Measurements from ENCODE around the gene MARCHF2.

MARCHF2 gene

GRCh38 chr19:8392017-8392591 is 21.0 kb upstream of the MARCHF2 start:
- H3K4me3 ChIP-seq (ENCODE audit: low read depth, low read length): no peak overlapping the region
- in situ Hi-C loops (cut with HindIII; ENCODE audit: low sequenced_read_pairs): no loop called here
- no peak for DNase-seq (ENCODE audit: low read depth, low spot score)
- TF ChIP-seq CTCF (IDR thresholded peaks at IDR 0.05; ENCODE audit: low read depth, low read length): no peak

GRCh38 chr19:8393192-8393870 is 19.8 kb upstream of the MARCHF2 start:
- no peak overlapping the region for H3K4me3 ChIP-seq (ENCODE audit: low read depth, low read length)
- TF ChIP-seq CTCF (IDR thresholded peaks at IDR 0.05; ENCODE audit: low read depth, low read length): no peak
- DNase-seq (ENCODE audit: low read depth, low spot score): no peak
- in situ Hi-C loops (cut with HindIII; ENCODE audit: low sequenced_read_pairs): no loop called here

GRCh38 chr19:8393871-8394250 is 19.2 kb upstream of the MARCHF2 start:
- TF ChIP-seq CTCF (IDR thresholded peaks at IDR 0.05; ENCODE audit: low read depth, low read length): no peak
- in situ Hi-C loops (cut with HindIII; ENCODE audit: low sequenced_read_pairs): no loop called here
- no peak for DNase-seq (ENCODE audit: low read depth, low spot score)
- no peak overlapping the region for H3K4me3 ChIP-seq (ENCODE audit: low read depth, low read length)

- in situ Hi-C loops (cut with HindIII; ENCODE audit: low sequenced_read_pairs): no loop called here
- TF ChIP-seq CTCF (IDR thresholded peaks at IDR 0.05; ENCODE audit: low read depth, low read length): no peak
These were observed 17.5 kb upstream of the MARCHF2 start for GRCh38 chr19:8395621-8396082.

GRCh38 chr19:8396185-8396562 is 16.9 kb upstream of the MARCHF2 start:
- H3K4me3 ChIP-seq (ENCODE audit: low read depth, low read length): no peak overlapping the region
- in situ Hi-C loops (cut with HindIII; ENCODE audit: low sequenced_read_pairs): no loop called here
- no peak for TF ChIP-seq CTCF (IDR thresholded peaks at IDR 0.05; ENCODE audit: low read depth, low read length)
- no peak for DNase-seq (ENCODE audit: low read depth, low spot score)

More at GRCh38 chr19:8395621-8396082, 17.5 kb upstream of the MARCHF2 start:
- no peak for DNase-seq (ENCODE audit: low read depth, low spot score)
- H3K4me3 ChIP-seq (ENCODE audit: low read depth, low read length): no peak overlapping the region

GRCh38 chr19:8396563-8397203 is 16.4 kb upstream of the MARCHF2 start:
- peak; percentile 35 for DNase-seq (ENCODE audit: low read depth, low spot score)
- in situ Hi-C loops (cut with HindIII; ENCODE audit: low sequenced_read_pairs): no loop called here
- H3K4me3 ChIP-seq (ENCODE audit: low read depth, low read length): no peak overlapping the region
- TF ChIP-seq CTCF (IDR thresholded peaks at IDR 0.05; ENCODE audit: low read depth, low read length): peak; percentile 76
